GM21786 (cell line): Measurements from ENCODE around the gene NECAB2.

Experiments
- ATAC-seq: cut with Tn5 transposase; IDR thresholded peaks from one replicate; pipeline ENCODE4 v1.9.1; 2021; ENCODE audit not compliant: unreplicated experiment

Gene NECAB2

GRCh38 chr16:83981799-83982198 is 13.8 kb downstream of the NECAB2 start:
- no peak for ATAC-seq

GRCh38 chr16:83983491-83983890 is 15.4 kb downstream of the NECAB2 start:
- ATAC-seq = no peak

- no peak for ATAC-seq
Measured at GRCh38 chr16:83989300-83989699, 21.3 kb downstream of the NECAB2 start.

GRCh38 chr16:83990492-83990891 is 22.4 kb downstream of the NECAB2 start:
- ATAC-seq = no peak

GRCh38 chr16:83992624-83993023 is 24.6 kb downstream of the NECAB2 start:
- ATAC-seq = no peak

GRCh38 chr16:83994087-83994486 is 26.0 kb downstream of the NECAB2 start:
- ATAC-seq = no peak

GRCh38 chr16:83994703-83995102 is 26.7 kb downstream of the NECAB2 start:
- ATAC-seq = no peak

- no peak for ATAC-seq
Measured at GRCh38 chr16:83995754-83996153, 27.7 kb downstream of the NECAB2 start.

GRCh38 chr16:83996481-83997252 is 28.6 kb downstream of the NECAB2 start:
- ATAC-seq = no peak

- ATAC-seq = no peak
Measured at GRCh38 chr16:83998091-83998490, 30.0 kb downstream of the NECAB2 start.

GRCh38 chr16:84000989-84001642 is 33.1 kb downstream of the NECAB2 start:
- ATAC-seq = no peak

- no peak for ATAC-seq
Measured at GRCh38 chr16:84001726-84002125, 33.7 kb downstream of the NECAB2 start.

GRCh38 chr16:84003038-84003437 is 35.0 kb downstream of the NECAB2 start:
- ATAC-seq = no peak

- no peak for ATAC-seq
Measured at GRCh38 chr16:84004442-84004841, 36.4 kb downstream of the NECAB2 start.

- no peak for ATAC-seq
Measured at GRCh38 chr16:84005391-84005790, 37.3 kb downstream of the NECAB2 start.

GRCh38 chr16:84007520-84007919 is 39.5 kb downstream of the NECAB2 start:
- ATAC-seq = no peak

- ATAC-seq = no peak
Measured at GRCh38 chr16:84007965-84008364, 39.9 kb downstream of the NECAB2 start.

GRCh38 chr16:84009282-84009681 is 41.2 kb downstream of the NECAB2 start:
- ATAC-seq = no peak

GRCh38 chr16:84013787-84014569 is 45.9 kb downstream of the NECAB2 start:
- ATAC-seq = peak; percentile 85

- no peak for ATAC-seq
Measured at GRCh38 chr16:84014570-84015327, 46.7 kb downstream of the NECAB2 start.

GRCh38 chr16:84015399-84015798 is 47.4 kb downstream of the NECAB2 start:
- no peak for ATAC-seq
